Activated CD4-positive, CD25-positive, alpha-beta regulatory T cell treated with anti-CD3 and anti-CD28 coated beads, Interleukin-2, amount 50 U/mL, for 72 hours (primary cell): ENCODE measurements around the gene NDUFAF5.
"Not testable (repeated sequence)": the region's sequence is repeated elsewhere in the genome, so short reads cannot be mapped to it uniquely, and the experiment has no call there.

Experiments
- DNase-seq: peaks from one replicate; pipeline ENCODE4 v3.0.0; 2021

Gene NDUFAF5

GRCh38 chr20:13784893-13785715 lies at the start of gene NDUFAF5, which contains the start of gene ESF1:
TSS of gene NDUFAF5 (plus strand) at chr20:13785028. CDS start at chr20:13785069, 41 bp downstream.
TSS of gene ESF1 (minus strand) at chr20:13784919. CDS start at chr20:13783140, 1,779 bp downstream.
- peak; percentile 87 for DNase-seq

- no peak for DNase-seq
Measured at GRCh38 chr20:13735826-13736225, 49.0 kb upstream of the NDUFAF5 start.

GRCh38 chr20:13736436-13737191 lies 48.2 kb upstream of the NDUFAF5 start:
- no peak for DNase-seq

GRCh38 chr20:13738187-13738586 lies 46.6 kb upstream of the NDUFAF5 start:
- DNase-seq, result not testable (repeated sequence)

- no peak for DNase-seq
Measured at GRCh38 chr20:13739731-13740649, 44.8 kb upstream of the NDUFAF5 start.

- DNase-seq, result no peak
Measured at GRCh38 chr20:13741879-13742278, 42.9 kb upstream of the NDUFAF5 start.

GRCh38 chr20:13744352-13744751 lies 40.5 kb upstream of the NDUFAF5 start:
- DNase-seq, result no peak

GRCh38 chr20:13745784-13746183 lies 39.0 kb upstream of the NDUFAF5 start:
- no peak for DNase-seq

- no peak for DNase-seq
Measured at GRCh38 chr20:13749811-13750210, 35.0 kb upstream of the NDUFAF5 start.

GRCh38 chr20:13753436-13754036 lies 31.3 kb upstream of the NDUFAF5 start:
- DNase-seq, result no peak

GRCh38 chr20:13755809-13756208 lies 29.0 kb upstream of the NDUFAF5 start:
- DNase-seq, result no peak

GRCh38 chr20:13756551-13756950 lies 28.3 kb upstream of the NDUFAF5 start:
- DNase-seq, result no peak

- DNase-seq, result no peak
Measured at GRCh38 chr20:13758884-13759283, 25.9 kb upstream of the NDUFAF5 start.

- DNase-seq, result not testable (repeated sequence)
Measured at GRCh38 chr20:13760451-13760946, 24.3 kb upstream of the NDUFAF5 start.

GRCh38 chr20:13765299-13765698 lies 19.5 kb upstream of the NDUFAF5 start:
- DNase-seq, result no peak

- DNase-seq, result no peak
Measured at GRCh38 chr20:13765868-13766416, 18.9 kb upstream of the NDUFAF5 start.

GRCh38 chr20:13770141-13770540 lies 14.7 kb upstream of the NDUFAF5 start:
- DNase-seq, result no peak

- no peak for DNase-seq
Measured at GRCh38 chr20:13771853-13772453, 12.9 kb upstream of the NDUFAF5 start.

GRCh38 chr20:13772529-13772928 lies 12.3 kb upstream of the NDUFAF5 start:
- no peak for DNase-seq

GRCh38 chr20:13775867-13776266 lies 9.0 kb upstream of the NDUFAF5 start:
- DNase-seq, result no peak

GRCh38 chr20:13777171-13777601 lies 7.6 kb upstream of the NDUFAF5 start:
- DNase-seq, result no peak
